ENCODE results near the gene SMAD5.

- TF ChIP-seq NR1H2 (CRISPR knock-in tag; IDR thresholded peaks at IDR 0.05; ENCODE audit: borderline replicate concordance, low read depth): no peak
- TF ChIP-seq, protein P1, sequence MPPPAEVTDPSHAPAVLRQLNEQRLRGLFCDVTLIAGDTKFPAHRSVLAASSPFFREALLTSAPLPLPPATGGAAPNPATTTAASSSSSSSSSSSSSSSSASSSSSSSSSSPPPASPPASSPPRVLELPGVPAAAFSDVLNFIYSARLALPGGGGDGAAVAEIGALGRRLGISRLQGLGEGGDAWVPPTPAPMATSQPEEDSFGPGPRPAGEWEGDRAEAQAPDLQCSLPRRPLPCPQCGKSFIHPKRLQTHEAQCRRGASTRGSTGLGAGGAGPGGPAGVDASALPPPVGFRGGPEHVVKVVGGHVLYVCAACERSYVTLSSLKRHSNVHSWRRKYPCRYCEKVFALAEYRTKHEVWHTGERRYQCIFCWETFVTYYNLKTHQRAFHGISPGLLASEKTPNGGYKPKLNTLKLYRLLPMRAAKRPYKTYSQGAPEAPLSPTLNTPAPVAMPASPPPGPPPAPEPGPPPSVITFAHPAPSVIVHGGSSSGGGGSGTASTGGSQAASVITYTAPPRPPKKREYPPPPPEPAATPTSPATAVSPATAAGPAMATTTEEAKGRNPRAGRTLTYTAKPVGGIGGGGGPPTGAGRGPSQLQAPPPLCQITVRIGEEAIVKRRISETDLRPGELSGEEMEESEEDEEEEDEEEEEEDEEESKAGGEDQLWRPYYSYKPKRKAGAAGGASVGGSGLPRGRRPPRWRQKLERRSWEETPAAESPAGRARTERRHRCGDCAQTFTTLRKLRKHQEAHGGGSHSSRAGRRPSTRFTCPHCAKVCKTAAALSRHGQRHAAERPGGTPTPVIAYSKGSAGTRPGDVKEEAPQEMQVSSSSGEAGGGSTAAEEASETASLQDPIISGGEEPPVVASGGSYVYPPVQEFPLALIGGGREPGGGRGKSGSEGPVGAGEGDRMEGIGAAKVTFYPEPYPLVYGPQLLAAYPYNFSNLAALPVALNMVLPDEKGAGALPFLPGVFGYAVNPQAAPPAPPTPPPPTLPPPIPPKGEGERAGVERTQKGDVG (CRISPR knock-in tag; IDR thresholded peaks at IDR 0.05; ENCODE audit: borderline replicate concordance): no peak
- no peak for TF ChIP-seq EZH2 (conservative IDR thresholded peaks at IDR 0.05; ENCODE audit: low read depth, low read length)
- TF ChIP-seq ZFP41 (CRISPR knock-in tag; IDR thresholded peaks at IDR 0.05; ENCODE audit: borderline replicate concordance): no peak
- TF ChIP-seq HIVEP1 (CRISPR knock-in tag; IDR thresholded peaks at IDR 0.05): no peak
- TF ChIP-seq, protein P2, sequence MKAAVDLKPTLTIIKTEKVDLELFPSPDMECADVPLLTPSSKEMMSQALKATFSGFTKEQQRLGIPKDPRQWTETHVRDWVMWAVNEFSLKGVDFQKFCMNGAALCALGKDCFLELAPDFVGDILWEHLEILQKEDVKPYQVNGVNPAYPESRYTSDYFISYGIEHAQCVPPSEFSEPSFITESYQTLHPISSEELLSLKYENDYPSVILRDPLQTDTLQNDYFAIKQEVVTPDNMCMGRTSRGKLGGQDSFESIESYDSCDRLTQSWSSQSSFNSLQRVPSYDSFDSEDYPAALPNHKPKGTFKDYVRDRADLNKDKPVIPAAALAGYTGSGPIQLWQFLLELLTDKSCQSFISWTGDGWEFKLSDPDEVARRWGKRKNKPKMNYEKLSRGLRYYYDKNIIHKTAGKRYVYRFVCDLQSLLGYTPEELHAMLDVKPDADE (CRISPR knock-in tag; IDR thresholded peaks at IDR 0.05): no peak
- no peak for TF ChIP-seq NFYB (CRISPR knock-in tag; IDR thresholded peaks at IDR 0.05)
Observed at GRCh38 chr5:136205941-136206340, 73.3 kb downstream of the SMAD5 start.

Measured in HepG2 (cell line).